GM18526 (cell line): ENCODE data around the gene EGFLAM.

Experiments used
- POLR2A ChIP-seq: IDR thresholded peaks from 3 replicates; pipeline ENCODE4 v1.6.1; 2011; ENCODE audit not compliant: insufficient read length; ENCODE audit errors: extremely low read depth

The EGFLAM gene

GRCh38 chr5:38410304-38410990, 152.1 kb downstream of the EGFLAM start:
- no peak for TF ChIP-seq POLR2A

- TF ChIP-seq POLR2A: no peak
Measured at GRCh38 chr5:38413696-38414095, 155.3 kb downstream of the EGFLAM start.

DNA sequence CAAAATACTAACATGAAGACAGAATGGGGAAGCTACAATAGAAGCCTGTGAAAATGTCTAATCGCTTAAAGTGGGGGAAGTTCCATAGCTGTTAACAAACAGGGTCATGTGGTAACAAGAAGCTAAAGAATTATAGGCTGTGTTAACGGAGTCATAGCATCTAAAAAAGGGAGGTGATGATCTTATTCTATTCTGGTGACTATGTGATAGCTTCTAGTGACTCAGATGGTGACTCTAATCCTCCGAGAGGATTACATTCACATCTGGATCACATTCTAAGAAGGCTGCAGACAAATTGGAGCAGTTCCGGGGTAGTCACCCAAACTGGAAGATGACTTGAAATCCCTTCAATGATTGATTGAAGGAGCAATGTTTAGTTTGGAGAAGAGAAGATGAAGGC, 156.0 kb downstream of the EGFLAM start:
- TF ChIP-seq POLR2A: no peak

- TF ChIP-seq POLR2A: no peak
Measured at GRCh38 chr5:38417658-38418017, 159.3 kb downstream of the EGFLAM start.

DNA sequence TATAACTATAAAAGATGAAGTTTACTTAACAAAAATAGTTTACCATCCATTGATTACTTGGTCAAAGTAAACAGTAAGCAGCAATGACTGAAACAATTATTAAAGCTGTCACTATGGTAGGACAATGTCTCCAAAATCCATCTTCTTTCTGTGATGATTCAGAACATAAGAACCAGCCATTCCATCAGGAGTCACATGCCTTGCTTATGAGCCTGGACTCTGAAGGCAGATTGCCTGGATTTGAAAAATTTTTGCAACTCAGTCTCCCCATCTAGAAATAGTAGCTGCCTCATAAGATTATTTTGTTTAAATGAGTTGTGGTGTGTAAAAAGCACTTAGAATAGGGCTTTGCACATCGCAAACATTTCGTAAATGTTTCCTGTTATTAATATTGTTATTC, 161.9 kb downstream of the EGFLAM start:
- no peak for TF ChIP-seq POLR2A

DNA sequence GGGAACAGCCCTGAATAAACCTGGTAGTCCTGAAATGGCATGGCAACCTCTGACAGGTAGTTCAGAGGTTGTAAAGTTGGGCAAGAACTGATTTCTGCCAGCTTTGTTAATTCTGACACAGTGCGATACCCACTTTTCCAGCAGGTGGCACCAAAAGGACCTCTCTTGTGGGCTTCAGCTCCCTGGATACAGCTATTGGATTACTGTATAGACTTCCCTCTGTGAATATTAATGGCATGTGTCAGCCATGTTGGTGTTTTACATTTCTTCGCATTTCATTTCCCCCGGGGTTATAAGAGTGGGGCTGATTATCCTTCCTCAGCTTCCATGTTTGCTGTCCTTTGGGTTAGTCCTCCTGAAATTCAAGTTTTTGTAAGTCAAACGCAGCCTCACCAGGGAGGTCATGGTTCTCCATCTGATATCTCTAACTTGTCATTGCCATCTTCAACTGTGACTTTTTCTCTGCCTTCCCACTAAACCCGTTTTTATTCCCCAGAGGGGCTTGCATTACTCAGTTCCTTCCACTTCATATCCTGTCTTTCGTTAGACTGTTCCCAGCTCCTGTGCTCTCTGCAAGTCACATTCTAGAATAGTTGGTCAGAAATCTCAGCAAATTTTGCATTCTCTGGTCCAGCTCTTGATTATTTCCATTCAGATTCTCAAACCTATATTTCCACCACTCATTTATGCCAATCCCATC, 162.5 kb downstream of the EGFLAM start:
- TF ChIP-seq POLR2A: no peak

GRCh38 chr5:38422622-38423021, 164.3 kb downstream of the EGFLAM start:
- no peak for TF ChIP-seq POLR2A

DNA sequence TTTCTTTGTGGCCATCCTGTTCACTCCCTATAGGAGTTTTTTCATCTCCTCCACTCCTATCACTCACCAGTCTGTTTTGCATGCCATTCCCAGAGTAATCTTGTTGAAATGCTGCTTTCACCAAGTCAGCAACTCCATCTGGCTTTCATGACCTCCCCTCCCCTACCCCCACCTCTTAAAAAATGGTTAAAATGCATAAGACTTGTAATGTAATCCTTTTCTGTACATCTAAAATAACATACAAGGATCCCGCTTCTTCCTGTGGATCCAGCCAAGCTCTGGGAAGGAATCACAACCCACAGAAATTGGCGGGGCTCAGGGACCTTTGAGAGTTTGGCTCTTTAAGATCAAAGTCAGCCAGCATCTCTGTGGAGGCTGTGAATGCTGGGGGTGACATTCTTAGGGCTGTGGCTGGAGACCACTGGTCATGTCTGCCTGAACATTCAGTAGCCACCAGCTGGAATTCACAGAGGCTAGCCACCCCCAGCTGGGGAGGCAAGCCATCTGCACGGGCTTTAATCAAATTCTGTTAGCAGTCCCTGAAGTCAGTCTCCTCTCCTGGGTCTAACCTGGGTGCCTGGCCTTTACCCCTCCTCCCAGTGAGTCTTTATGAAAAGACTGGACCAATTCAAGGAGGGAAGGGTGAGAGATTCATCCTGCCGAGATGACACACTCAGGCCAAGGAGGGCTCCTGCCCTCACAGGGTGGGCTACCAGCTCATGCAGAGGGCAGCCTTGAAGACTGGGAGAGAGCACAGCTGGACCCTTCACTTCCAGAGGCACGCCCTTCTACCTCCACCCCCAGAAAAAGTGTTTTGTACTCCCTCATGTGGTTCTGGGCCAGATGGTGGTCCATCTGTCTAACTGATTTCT, 165.2 kb downstream of the EGFLAM start:
- no peak for TF ChIP-seq POLR2A

GRCh38 chr5:38424148-38425060, 166.0 kb downstream of the EGFLAM start:
- TF ChIP-seq POLR2A: no peak

DNA sequence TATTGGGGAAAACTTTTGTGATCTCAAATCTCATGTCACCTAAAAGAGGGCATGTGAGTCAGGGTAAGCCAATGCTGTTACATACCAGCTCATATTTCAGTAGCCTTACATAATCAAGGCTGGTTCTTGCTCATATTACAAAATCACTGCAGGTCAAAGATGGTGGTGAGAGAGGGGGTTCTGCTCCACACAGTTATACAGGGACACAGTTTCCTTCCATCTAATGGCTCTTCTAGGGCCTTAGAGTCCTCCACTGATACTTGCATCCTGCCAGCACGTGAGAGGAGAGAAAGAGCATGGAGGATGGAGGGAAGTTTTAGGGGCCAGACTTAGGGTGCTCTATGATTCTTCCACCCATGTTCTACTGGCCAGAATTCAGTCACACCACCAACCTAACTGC, 168.1 kb downstream of the EGFLAM start:
- no peak for TF ChIP-seq POLR2A

- no peak for TF ChIP-seq POLR2A
Measured at GRCh38 chr5:38426986-38427950, 168.9 kb downstream of the EGFLAM start.

DNA sequence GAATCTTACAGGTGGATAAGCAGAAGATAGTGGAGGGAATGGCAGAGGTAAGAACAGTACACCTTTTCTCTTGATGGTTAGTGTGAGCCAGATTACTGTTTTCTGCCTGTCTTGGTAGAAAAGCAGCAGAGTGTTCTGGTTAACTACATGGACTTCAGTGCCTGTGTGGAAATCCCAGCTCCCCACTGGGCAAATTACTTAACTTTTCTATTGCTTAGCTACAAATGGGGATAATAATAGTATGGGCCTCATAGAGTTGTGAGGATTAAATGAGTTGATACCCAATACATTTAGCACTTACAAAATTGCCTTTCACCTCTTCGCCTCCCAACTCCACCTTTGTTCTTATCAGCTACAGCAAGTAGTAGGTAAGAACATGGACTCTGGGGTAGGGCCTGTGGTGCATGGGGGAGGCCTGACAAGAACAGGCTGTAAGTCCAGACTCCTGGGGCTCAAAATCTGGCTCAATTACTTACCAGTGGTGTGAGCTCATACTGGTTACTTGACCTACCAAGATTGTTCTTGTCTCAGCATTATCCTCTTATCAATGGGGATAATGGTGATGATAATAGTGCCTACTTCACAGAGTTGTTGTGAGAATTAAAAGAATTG, 173.0 kb downstream of the EGFLAM start:
- TF ChIP-seq POLR2A: no peak

- TF ChIP-seq POLR2A: no peak
Measured at GRCh38 chr5:38433160-38433861, 175.0 kb downstream of the EGFLAM start.
